ENCODE data around the gene C16orf54. TPM values are rescaled to one million over a fixed set of nuclear protein-coding genes. Genes with fewer than 3 reads are reported as not detected.
"Not testable (repeated sequence)": the region's sequence is repeated elsewhere in the genome, so short reads cannot be mapped to it uniquely, and the experiment has no call there.

The C16orf54 gene
- total RNA-seq, 1 experiment from 2014 or later, result not detected

GRCh38 chr16:29765167-29766032, 19.6 kb upstream of the C16orf54 start:
- Mint-ChIP-seq H3K27me3 (ENCODE audit: unreplicated experiment) (no peaks in the 10 kb centered on the region), H3K9me3 (ENCODE audit: low read depth, unreplicated experiment) (no peaks in the 10 kb centered on the region), H3K27ac (ENCODE audit: unreplicated experiment) (peak overlapping the region; percentile 73), H3K4me1 (ENCODE audit: low read depth, unreplicated experiment) (peaks cover 28% of the 10 kb centered on the region), H3K4me3 (ENCODE audit: low read depth, unreplicated experiment) (peak overlapping the region; percentile 38), H3K36me3 (ENCODE audit: insufficient read depth, unreplicated experiment) (peaks cover 16% of the 10 kb centered on the region)
- intact Hi-C loops (cut with micrococcal nuclease; ENCODE audit: unreplicated experiment), result no loop called here
- no TSS peak for BruUV-seq (replicated peaks)
- CTCF ChIA-PET, result interaction anchor here (0.6 to 0.9 kb wide), 2 partner anchors 9 to 135 kb away, joined by 3 read pairs; partner anchors contain the start of gene ASPHD1
- peak; percentile 85 for DNase-seq
- TF ChIP-seq, protein P1, sequence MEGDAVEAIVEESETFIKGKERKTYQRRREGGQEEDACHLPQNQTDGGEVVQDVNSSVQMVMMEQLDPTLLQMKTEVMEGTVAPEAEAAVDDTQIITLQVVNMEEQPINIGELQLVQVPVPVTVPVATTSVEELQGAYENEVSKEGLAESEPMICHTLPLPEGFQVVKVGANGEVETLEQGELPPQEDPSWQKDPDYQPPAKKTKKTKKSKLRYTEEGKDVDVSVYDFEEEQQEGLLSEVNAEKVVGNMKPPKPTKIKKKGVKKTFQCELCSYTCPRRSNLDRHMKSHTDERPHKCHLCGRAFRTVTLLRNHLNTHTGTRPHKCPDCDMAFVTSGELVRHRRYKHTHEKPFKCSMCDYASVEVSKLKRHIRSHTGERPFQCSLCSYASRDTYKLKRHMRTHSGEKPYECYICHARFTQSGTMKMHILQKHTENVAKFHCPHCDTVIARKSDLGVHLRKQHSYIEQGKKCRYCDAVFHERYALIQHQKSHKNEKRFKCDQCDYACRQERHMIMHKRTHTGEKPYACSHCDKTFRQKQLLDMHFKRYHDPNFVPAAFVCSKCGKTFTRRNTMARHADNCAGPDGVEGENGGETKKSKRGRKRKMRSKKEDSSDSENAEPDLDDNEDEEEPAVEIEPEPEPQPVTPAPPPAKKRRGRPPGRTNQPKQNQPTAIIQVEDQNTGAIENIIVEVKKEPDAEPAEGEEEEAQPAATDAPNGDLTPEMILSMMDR (IDR thresholded peaks at IDR 0.05; ENCODE audit: unreplicated experiment), result no peak

GRCh38 chr16:29763326-29763725, 17.5 kb upstream of the C16orf54 start:
- CTCF ChIA-PET, result interaction anchor here (0.6 kb wide), 2 partner anchors 9 to 862 kb away, joined by 4 read pairs; no protein-coding TSS in a partner anchor
- no peak for DNase-seq
- no TSS peak for BruUV-seq (replicated peaks)
- intact Hi-C loops (cut with micrococcal nuclease; ENCODE audit: unreplicated experiment), result no loop called here
- no peak overlapping the region for H3K27ac Mint-ChIP-seq (ENCODE audit: unreplicated experiment)
- H3K9me3 Mint-ChIP-seq (ENCODE audit: low read depth, unreplicated experiment), result no peaks in the 10 kb centered on the region
- H3K27me3 Mint-ChIP-seq (ENCODE audit: unreplicated experiment), result no peaks in the 10 kb centered on the region
- H3K4me1 Mint-ChIP-seq (ENCODE audit: low read depth, unreplicated experiment), result peaks cover 28% of the 10 kb centered on the region
- H3K36me3 Mint-ChIP-seq (ENCODE audit: insufficient read depth, unreplicated experiment), result peaks cover 16% of the 10 kb centered on the region
- TF ChIP-seq, protein P1 (IDR thresholded peaks at IDR 0.05; ENCODE audit: unreplicated experiment), result no peak
- no peak overlapping the region for H3K4me3 Mint-ChIP-seq (ENCODE audit: low read depth, unreplicated experiment)

GRCh38 chr16:29761882-29762281, 16.1 kb upstream of the C16orf54 start:
- Mint-ChIP-seq H3K27me3 (ENCODE audit: unreplicated experiment) (no peaks in the 10 kb centered on the region), H3K4me1 (ENCODE audit: low read depth, unreplicated experiment) (peaks cover 27% of the 10 kb centered on the region), H3K9me3 (ENCODE audit: low read depth, unreplicated experiment) (no peaks in the 10 kb centered on the region), H3K27ac (ENCODE audit: unreplicated experiment) (no peak overlapping the region), H3K4me3 (ENCODE audit: low read depth, unreplicated experiment) (no peak overlapping the region), H3K36me3 (ENCODE audit: insufficient read depth, unreplicated experiment) (peaks cover 16% of the 10 kb centered on the region)
- DNase-seq, result no peak
- CTCF ChIA-PET, result no interaction called here
- intact Hi-C loops (cut with micrococcal nuclease; ENCODE audit: unreplicated experiment), result no loop called here
- TF ChIP-seq, protein P1 (IDR thresholded peaks at IDR 0.05; ENCODE audit: unreplicated experiment), result no peak
- no TSS peak for BruUV-seq (replicated peaks)

GRCh38 chr16:29761280-29761651, 15.5 kb upstream of the C16orf54 start:
- H3K27me3 Mint-ChIP-seq (ENCODE audit: unreplicated experiment); H3K4me3 Mint-ChIP-seq (ENCODE audit: low read depth, unreplicated experiment); CTCF ChIA-PET; BruUV-seq (replicated peaks); intact Hi-C loops (cut with micrococcal nuclease; ENCODE audit: unreplicated experiment); H3K9me3 Mint-ChIP-seq (ENCODE audit: low read depth, unreplicated experiment); DNase-seq; H3K27ac Mint-ChIP-seq (ENCODE audit: unreplicated experiment): not testable (repeated sequence)
- Mint-ChIP-seq H3K36me3 (ENCODE audit: insufficient read depth, unreplicated experiment) (peaks cover 16% of the 10 kb centered on the region), H3K4me1 (ENCODE audit: low read depth, unreplicated experiment) (peaks cover 23% of the 10 kb centered on the region)

Measured in Calu3 (cell line).